ENCODE data around the gene IL3. TPM values are rescaled to one million over a fixed set of nuclear protein-coding genes. Genes with fewer than 3 reads are reported as not detected.

The IL3 gene
- total and polyA plus RNA-seq, 2 of the 4 experiments (the other 2 are of a cell fraction), result not detected

GRCh38 chr5:132074091-132074771, 13.8 kb downstream of the IL3 start:
- no peak overlapping the region for H3K9ac ChIP-seq (ENCODE audit: low read depth, low read length)
- peak overlapping the region; percentile 35 for H2BK20ac ChIP-seq (ENCODE audit: low read depth, low read length)
- H4K20me1 ChIP-seq (ENCODE audit: insufficient read depth, low read length), result no peaks in the 10 kb centered on the region
- H3K14ac ChIP-seq (replicated peaks; ENCODE audit: low read depth, low read length), result no peak overlapping the region; the same call in 1 of the 2 replicates
- H2BK120ac ChIP-seq (ENCODE audit: low read depth, low read length), result peak overlapping the region; percentile 56; the same call in 1 of the 2 replicates
- H3K4ac ChIP-seq (ENCODE audit: low read depth, low read length), result peak overlapping the region; percentile 33
- peaks cover 10% of the 10 kb centered on the region for H3K4me1 ChIP-seq (ENCODE audit: control insufficient read depth, insufficient read depth, low read length)
- H4K5ac ChIP-seq (ENCODE audit: low read depth, low read length), result no peak overlapping the region; the same call in 1 of the 2 replicates
- ChIA-PET POLR2A (ENCODE audit: unreplicated experiment) (no interaction called here), CTCF (no interaction called here)
- H3K79me1 ChIP-seq (ENCODE audit: low read depth in 1 of 2, low read length in 2 of 2), result no peaks in the 10 kb centered on the region
- no peak overlapping the region for H2BK5ac ChIP-seq (ENCODE audit: low read depth, low read length, poor library complexity, severe bottlenecking)
- H3K4me2 ChIP-seq (ENCODE audit: low read depth, low read length), result no peak overlapping the region
- TF ChIP-seq MXI1 (IDR thresholded peaks at IDR 0.05; ENCODE audit: borderline replicate concordance, low read depth, low read length) (no peak), USF2 (IDR thresholded peaks at IDR 0.05; ENCODE audit: low read depth, low read length) (no peak), CEBPB (IDR thresholded peaks at IDR 0.05; ENCODE audit: low read depth, low read length) (no peak), BHLHE40 (IDR thresholded peaks at IDR 0.05; ENCODE audit: low read depth, low read length) (no peak), NFE2L2 (IDR thresholded peaks at IDR 0.05; ENCODE audit: low read depth, low read length) (no peak), ELK1 (IDR thresholded peaks at IDR 0.05; ENCODE audit: borderline replicate concordance, low read depth, low read length) (no peak), RCOR1 (IDR thresholded peaks at IDR 0.05; ENCODE audit: insufficient replicate concordance, low read length) (no peak), POLR2A (IDR thresholded peaks at IDR 0.05; ENCODE audit: low read depth, low read length) (no peak), RFX5 (IDR thresholded peaks at IDR 0.05; ENCODE audit: low read depth, low read length) (no peak), RAD21 (IDR thresholded peaks at IDR 0.05; ENCODE audit: low read length) (no peak), CTCF (conservative IDR thresholded peaks at IDR 0.05; ENCODE audit: low read depth, low read length) (no peak), MAFK (IDR thresholded peaks at IDR 0.05; ENCODE audit: low read depth, low read length) (no peak), CHD1 (IDR thresholded peaks at IDR 0.05; ENCODE audit: low read depth, low read length) (no peak), MAZ (IDR thresholded peaks at IDR 0.05; ENCODE audit: borderline replicate concordance, low read depth, low read length) (no peak)
- dilution Hi-C loops (cut with HindIII; ENCODE audit: low sequenced_read_pairs, unreplicated experiment) (no loop called here), intact Hi-C loops (cut with micrococcal nuclease) (no loop called here), in situ Hi-C loops (cut with MboI; ENCODE audit: low sequenced_read_pairs) (no loop called here)
- peak overlapping the region; percentile 5 for H2AFZ ChIP-seq (replicated peaks; ENCODE audit: low read length, poor library complexity)
- H3K56ac ChIP-seq (ENCODE audit: extremely low read depth, insufficient read depth, low read length), result no peak overlapping the region
- peak overlapping the region; percentile 80 for H2AK9ac ChIP-seq (replicated peaks; ENCODE audit: low read depth, low read length, poor library complexity)
- no peak overlapping the region for H3K27ac ChIP-seq (ENCODE audit: insufficient read depth, low read length)
- H4K8ac ChIP-seq (ENCODE audit: low read depth in 2 of 2, low read length in 2 of 2), result peak overlapping the region in 1 of 2 experiments; percentile 5; a peak in 2 of 4 replicates
- no peak for ATAC-seq (ENCODE audit: low read depth)
- H3K36me3 ChIP-seq (ENCODE audit: control insufficient read depth, insufficient read depth, low read length), result no peaks in the 10 kb centered on the region
- peaks cover 8% of the 10 kb centered on the region; the same call in 1 of the 2 replicates for H3K9me1 ChIP-seq (ENCODE audit: insufficient read depth, low read length)
- no peak for DNase-seq
- BruUV-seq (replicated peaks), result no TSS peak
- no peaks in the 10 kb centered on the region for H3K9me3 ChIP-seq (ENCODE audit: control insufficient read depth, insufficient read depth, low read length)
- no peaks in the 10 kb centered on the region for H3K27me3 ChIP-seq (ENCODE audit: control insufficient read depth, insufficient read depth, low read length)
- peak overlapping the region; percentile 81; the same call in 2 of the 3 replicates for H2BK15ac ChIP-seq (ENCODE audit: low read depth, low read length)
- no peak overlapping the region for H3K23ac ChIP-seq (ENCODE audit: low read depth, low read length)
- H2AK5ac ChIP-seq (ENCODE audit: low read depth, low read length), result peak overlapping the region; percentile 71
- H4K91ac ChIP-seq (ENCODE audit: insufficient read depth, low read depth, low read length), result peak overlapping the region; percentile 9; the same call in 1 of the 2 replicates
- no CpG with 5 or more reads among the region's 7 CpGs for WGBS, 2 experiments (ENCODE audit: extremely low coverage in 2 of 2, insufficient read length in 1 of 2)
- H3K18ac ChIP-seq (ENCODE audit: low read depth, low read length), result no peak overlapping the region
- no peak overlapping the region for H3K4me3 ChIP-seq (ENCODE audit: insufficient read depth, low read depth, low read length)
